Retinal pigment epithelial cell (primary cell): ENCODE results near the gene GRK4.

Source experiments
- DNase-seq: peaks from one replicate; pipeline ENCODE4 v3.0.0-alpha.2; 2010; ENCODE audit warnings: low read depth
- H3K4me3 ChIP-seq: 2 replicates; pipeline ENCODE4 v1.5.1; 2011; ENCODE audit warnings: mild to moderate bottlenecking, low read length, control low read depth, moderate library complexity
- TF ChIP-seq, protein P1 (sequence below): conservative IDR thresholded peaks from 2 replicates; pipeline ENCODE4 v1.5.1; 2011; ENCODE audit warnings: low read depth, low read length, control low read depth, inconsistent platforms

The GRK4 gene

GRCh38 chr4:3035674-3036073 is 72.3 kb downstream of the GRK4 start:
- H3K4me3 ChIP-seq = no peak overlapping the region
- DNase-seq = no peak
- TF ChIP-seq, protein P1, sequence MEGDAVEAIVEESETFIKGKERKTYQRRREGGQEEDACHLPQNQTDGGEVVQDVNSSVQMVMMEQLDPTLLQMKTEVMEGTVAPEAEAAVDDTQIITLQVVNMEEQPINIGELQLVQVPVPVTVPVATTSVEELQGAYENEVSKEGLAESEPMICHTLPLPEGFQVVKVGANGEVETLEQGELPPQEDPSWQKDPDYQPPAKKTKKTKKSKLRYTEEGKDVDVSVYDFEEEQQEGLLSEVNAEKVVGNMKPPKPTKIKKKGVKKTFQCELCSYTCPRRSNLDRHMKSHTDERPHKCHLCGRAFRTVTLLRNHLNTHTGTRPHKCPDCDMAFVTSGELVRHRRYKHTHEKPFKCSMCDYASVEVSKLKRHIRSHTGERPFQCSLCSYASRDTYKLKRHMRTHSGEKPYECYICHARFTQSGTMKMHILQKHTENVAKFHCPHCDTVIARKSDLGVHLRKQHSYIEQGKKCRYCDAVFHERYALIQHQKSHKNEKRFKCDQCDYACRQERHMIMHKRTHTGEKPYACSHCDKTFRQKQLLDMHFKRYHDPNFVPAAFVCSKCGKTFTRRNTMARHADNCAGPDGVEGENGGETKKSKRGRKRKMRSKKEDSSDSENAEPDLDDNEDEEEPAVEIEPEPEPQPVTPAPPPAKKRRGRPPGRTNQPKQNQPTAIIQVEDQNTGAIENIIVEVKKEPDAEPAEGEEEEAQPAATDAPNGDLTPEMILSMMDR = no peak

DNA sequence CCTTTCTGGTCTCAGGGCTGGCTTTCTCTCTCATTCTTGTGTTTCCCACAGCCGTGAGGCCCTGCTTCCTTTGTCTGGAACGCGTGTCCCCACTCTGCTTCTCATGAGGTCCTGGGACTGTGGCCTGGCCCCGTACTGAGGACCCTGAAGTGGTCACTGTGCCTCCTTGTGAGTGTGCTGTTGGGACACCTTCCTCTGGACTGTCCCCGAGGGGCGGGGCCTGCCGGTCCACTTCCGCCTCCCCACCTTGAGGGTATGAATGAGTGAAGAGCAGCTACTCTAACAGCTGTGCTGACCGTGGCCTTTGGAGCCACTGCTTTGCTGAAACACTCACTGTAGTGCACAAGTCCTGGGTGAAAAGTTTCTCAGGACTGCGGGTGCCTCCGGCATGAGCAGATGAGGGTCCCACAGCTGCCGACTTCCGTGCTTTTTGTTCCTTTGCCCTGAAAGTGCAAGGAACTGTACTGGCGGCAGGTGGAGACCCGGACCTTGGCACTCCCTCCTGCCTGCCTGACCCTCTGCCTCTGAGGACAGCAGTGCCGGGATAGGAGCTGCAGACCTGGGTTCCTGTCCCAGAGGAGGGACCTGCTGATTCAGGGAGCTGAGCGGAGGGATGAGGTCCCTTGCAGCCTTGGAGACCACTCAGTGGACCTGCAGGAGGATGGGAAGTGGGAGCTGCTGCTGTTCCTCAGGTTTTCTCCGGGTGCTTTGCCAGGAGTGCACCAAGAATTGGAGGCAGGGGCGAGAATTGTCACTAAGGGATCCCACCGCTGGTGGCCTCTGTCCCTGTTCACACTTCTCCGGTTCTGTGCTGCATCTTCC is 73.0 kb downstream of the GRK4 start:
- no peak for DNase-seq
- H3K4me3 ChIP-seq = no peak overlapping the region
- TF ChIP-seq, protein P1 = no peak

- no peak for DNase-seq
- TF ChIP-seq, protein P1 = no peak
- no peak overlapping the region for H3K4me3 ChIP-seq
Measured at GRCh38 chr4:3037957-3038461, 74.6 kb downstream of the GRK4 start.

DNA sequence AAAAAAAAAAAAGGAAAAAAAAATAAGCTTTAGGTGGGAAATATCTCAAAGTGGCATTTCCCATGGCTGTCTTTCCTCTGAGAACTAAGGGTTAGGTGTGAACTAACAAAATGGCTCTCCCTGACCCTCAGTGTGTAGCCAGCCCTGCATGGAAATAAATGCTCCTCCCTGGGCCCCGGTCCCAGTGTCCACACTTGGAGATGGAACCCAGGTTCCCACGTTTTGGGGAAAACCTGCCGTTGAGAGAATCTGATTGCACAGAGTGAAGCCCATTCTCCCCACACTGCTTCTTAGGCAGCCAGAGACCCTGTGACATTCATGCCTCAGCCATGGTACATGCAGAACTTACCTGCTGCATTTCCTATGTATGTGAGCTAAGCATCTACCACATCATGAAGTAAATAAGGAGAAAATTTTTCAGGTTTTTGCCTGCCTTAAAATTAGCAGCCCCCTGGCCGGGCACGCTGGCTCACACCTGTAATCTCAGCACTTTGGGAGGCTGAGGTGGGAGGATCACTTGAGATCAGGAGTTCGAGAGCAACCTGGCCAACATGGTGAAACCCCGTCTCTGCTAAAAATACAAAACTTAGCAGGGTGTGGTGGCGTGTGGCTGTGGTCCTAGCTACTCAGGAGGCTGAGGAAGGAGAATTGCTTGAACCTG is 76.5 kb downstream of the GRK4 start:
- TF ChIP-seq, protein P1 = no peak
- no peak overlapping the region for H3K4me3 ChIP-seq

DNA sequence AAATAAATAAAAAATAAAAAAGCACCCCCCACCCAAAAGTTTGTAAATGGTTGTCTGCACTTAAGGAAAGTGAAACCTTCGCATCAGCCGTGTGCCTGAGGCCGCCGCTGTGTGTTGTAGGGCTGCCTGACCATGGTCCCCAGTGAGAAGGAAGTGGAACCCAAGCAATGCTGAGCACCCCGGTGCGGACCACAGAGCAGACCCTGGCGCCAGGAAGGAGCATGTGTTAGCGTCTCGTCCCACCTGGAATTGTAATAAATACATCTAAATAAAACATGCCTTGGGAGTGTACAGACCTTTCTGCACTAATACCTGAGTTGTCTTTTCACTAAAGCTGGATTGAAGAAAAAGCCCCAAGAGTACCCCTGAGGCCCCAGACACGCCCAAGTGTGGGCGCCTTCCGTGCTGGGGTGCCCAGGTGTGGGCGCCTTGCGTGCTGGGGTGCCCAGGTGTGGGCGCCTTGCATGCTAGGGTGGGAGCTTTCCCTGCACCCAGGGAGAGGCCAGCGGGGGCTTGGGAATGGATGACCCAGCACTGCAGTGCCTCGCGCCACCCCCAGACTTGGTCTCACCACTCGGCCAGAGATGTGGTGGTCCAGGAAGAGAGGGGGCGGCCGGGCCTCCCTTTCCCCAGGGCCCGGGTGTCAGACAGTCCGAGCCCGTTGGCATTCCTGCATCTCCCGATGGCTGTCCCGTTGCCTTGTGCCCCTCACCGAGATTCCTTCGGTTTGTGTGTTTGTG is 77.3 kb downstream of the GRK4 start:
- TF ChIP-seq, protein P1 = no peak
- DNase-seq = no peak
- H3K4me3 ChIP-seq = no peak overlapping the region

More for the DNA sequence above, 76.5 kb downstream of the GRK4 start:
- DNase-seq = no peak

- peak overlapping the region; percentile 45 for H3K4me3 ChIP-seq
- no peak for DNase-seq
- TF ChIP-seq, protein P1 = no peak
Measured at GRCh38 chr4:3041192-3042142, 78.1 kb downstream of the GRK4 start.
